Activated T-cell treated with anti-CD3 and anti-CD28 coated beads, Interleukin-2, amount 50 U/mL, for 48 hours (primary cell): ENCODE measurements around the gene TYW1.
"Not testable (repeated sequence)": the region's sequence is repeated elsewhere in the genome, so short reads cannot be mapped to it uniquely, and the experiment has no call there.

Experiments used
- DNase-seq, 2 experiments: peaks; one replicate each; pipeline ENCODE4 v3.0.0-alpha.2; 2020

Gene TYW1

GRCh38 chr7:67135617-67136486 lies 139.2 kb downstream of the TYW1 start:
- not testable (repeated sequence) for DNase-seq

- not testable (repeated sequence) for DNase-seq
Measured at GRCh38 chr7:67137489-67137888, 140.9 kb downstream of the TYW1 start.

GRCh38 chr7:67139876-67140275 lies 143.2 kb downstream of the TYW1 start:
- DNase-seq = not testable (repeated sequence)

- not testable (repeated sequence) for DNase-seq
Measured at GRCh38 chr7:67141001-67141400, 144.4 kb downstream of the TYW1 start.

- DNase-seq = not testable (repeated sequence)
Measured at GRCh38 chr7:67143091-67143786, 146.6 kb downstream of the TYW1 start.

- not testable (repeated sequence) for DNase-seq
Measured at GRCh38 chr7:67145581-67146193, 149.1 kb downstream of the TYW1 start.

- DNase-seq = not testable (repeated sequence)
Measured at GRCh38 chr7:67149131-67149530, 152.5 kb downstream of the TYW1 start.

- DNase-seq = not testable (repeated sequence)
Measured at GRCh38 chr7:67154374-67154773, 157.7 kb downstream of the TYW1 start.

GRCh38 chr7:67156064-67156463 lies 159.4 kb downstream of the TYW1 start:
- not testable (repeated sequence) for DNase-seq

GRCh38 chr7:67163285-67163684 lies 166.7 kb downstream of the TYW1 start:
- DNase-seq = not testable (repeated sequence)

GRCh38 chr7:67171151-67171550 lies 174.5 kb downstream of the TYW1 start:
- not testable (repeated sequence) for DNase-seq

GRCh38 chr7:67176730-67177129 lies 180.1 kb downstream of the TYW1 start:
- DNase-seq = not testable (repeated sequence)

GRCh38 chr7:67178915-67179688 lies 182.5 kb downstream of the TYW1 start:
- DNase-seq = not testable (repeated sequence)

- not testable (repeated sequence) for DNase-seq
Measured at GRCh38 chr7:67182956-67183750, 186.5 kb downstream of the TYW1 start.

GRCh38 chr7:67184912-67185659 lies 188.5 kb downstream of the TYW1 start:
- not testable (repeated sequence) for DNase-seq

GRCh38 chr7:67185660-67186129 lies 189.1 kb downstream of the TYW1 start:
- DNase-seq = not testable (repeated sequence)

- not testable (repeated sequence) for DNase-seq
Measured at GRCh38 chr7:67189160-67189559, 192.5 kb downstream of the TYW1 start.

GRCh38 chr7:67189801-67190465 lies 193.3 kb downstream of the TYW1 start:
- DNase-seq = not testable (repeated sequence)

GRCh38 chr7:67191002-67191720 lies 194.5 kb downstream of the TYW1 start:
- DNase-seq = not testable (repeated sequence)
